Spleen (tissue), 11 donors: ENCODE data around the gene ADPRM. TPM values are rescaled to one million over a fixed set of nuclear protein-coding genes. Genes with fewer than 3 reads are reported as not detected.
"Not testable (repeated sequence)": the region's sequence is repeated elsewhere in the genome, so short reads cannot be mapped to it uniquely, and the experiment has no call there.

Experiments used
- DNase-seq: peaks from one replicate; pipeline ENCODE4 v3.0.0-alpha.2; 2020
- H3K27ac ChIP-seq, 8 donors: fragments of 200-600 bp; sonication (generic) in 7 of 8; 1 replicate in 4 of 8; 2 replicates in 4 of 8; pipeline versions ENCODE4 v1.5.0 to v1.8.0; 2016 to 2021; ENCODE audit warnings: inconsistent platforms in 4 of 8, mild to moderate bottlenecking in 4 of 8, moderate library complexity in 1 of 8
- H3K27me3 ChIP-seq, 7 donors: fragments of 200-600 bp; sonication (generic) in 6 of 7; replicated peaks in 1 of 7; 1 replicate in 4 of 7; 2 replicates in 3 of 7; pipeline versions ENCODE4 v1.5.0 to v1.8.0; 2016 to 2021; ENCODE audit warnings: inconsistent platforms in 3 of 7, mild to moderate bottlenecking in 1 of 7
- H3K36me3 ChIP-seq, 6 donors: fragments of 200-600 bp; sonication (generic) in 5 of 6; 1 replicate in 4 of 6; 2 replicates in 2 of 6; pipeline versions ENCODE4 v1.5.0 to v1.8.0; 2016 to 2021; ENCODE audit warnings: inconsistent platforms in 2 of 6
- H3K4me1 ChIP-seq, 6 donors: fragments of 200-600 bp; sonication (generic) in 5 of 6; 1 replicate in 3 of 6; 2 replicates in 3 of 6; pipeline versions ENCODE4 v1.5.0 to v1.8.0; 2016 to 2021; ENCODE audit warnings: inconsistent platforms in 3 of 6
- H3K4me3 ChIP-seq, 8 donors: fragments of 200-600 bp; sonication (generic) in 7 of 8; 1 replicate in 4 of 8; 2 replicates in 4 of 8; pipeline versions ENCODE4 v1.5.0 to v1.8.0; 2016 to 2021; ENCODE audit warnings: inconsistent platforms in 4 of 8, mild to moderate bottlenecking in 4 of 8, moderate library complexity in 2 of 8
- H3K9me3 ChIP-seq, 8 donors: fragments of 200-600 bp; sonication (generic) in 7 of 8; 1 replicate in 4 of 8; 2 replicates in 4 of 8; pipeline versions ENCODE4 v1.5.0 to v1.8.0; 2016 to 2021; ENCODE audit warnings: inconsistent platforms in 4 of 8
- POLR2A ChIP-seq, 3 donors: fragments of 450-650 bp; IDR thresholded peaks; one replicate each; pipeline ENCODE4 v1.5.1; 2017; ENCODE audit warnings: antibody characterized with exemption in 3 of 3, mild to moderate bottlenecking in 1 of 3
- POLR2AphosphoS5 ChIP-seq, 3 donors: sonication (generic); formaldehyde crosslinking; IDR thresholded peaks; one replicate each; pipeline ENCODE4 v1.5.1; 2017; ENCODE audit warnings: antibody characterized with exemption in 3 of 3
- WGBS, 5 donors: extraction: QIAGEN DNeasy Blood & Tissue Kit in 3 of 5; methylation state at CpG; one replicate each; pipeline versions ENCODE4 v1.1.5 to v1.1.7; 2013 to 2018; 5-methylcytosine and 5-hydroxymethylcytosine counted together
- intact Hi-C: fragments of 100-400 bp; cut with DNase I; formaldehyde crosslinking; loops from one replicate; pipeline ENCODE4 v1.15.0; 2023; ENCODE audit warnings: low total_unique reads
- polyA plus RNA-seq, 3 donors: library from polyadenylated mRNA; stranded (reverse); fragments of 200-250 nt; gene quantifications; one replicate each; pipeline ENCODE4 v1.2.1, GENCODE V29; 2013
- total RNA-seq, 7 donors: library from RNA; depleted of rRNA in 3 of 7; stranded (reverse); fragments of >200 nt in 3 of 7; fragmentation: NEBNext Ultra II Directional in 4 of 7; extraction: Animal tissue kit (Norgen Biotek cat#: 25700) in 4 of 7; gene quantifications; one replicate each; pipeline versions ENCODE4 v1.1.0 to v1.2.1, GENCODE V29; 2016 to 2021
- TF ChIP-seq, protein P1 (sequence below), 11 experiments: fragments of 200-600 bp in 7 of 11; fragments of 450-650 bp in 4 of 11; sonication (generic) in 4 of 11; IDR thresholded peaks in 8 of 11; conservative IDR thresholded peaks in 3 of 11; 1 replicate in 7 of 11; 2 replicates in 4 of 11; pipeline versions ENCODE4 v1.4.0 to v1.8.0; 2016 to 2021; ENCODE audit warnings: antibody characterized with exemption in 11 of 11, inconsistent platforms in 4 of 11, mild to moderate bottlenecking in 1 of 11
- donor health status: healthy with polysubstance abuse.
- donor health status: DM: no; HTN: no; CAD: no; lungs with moderate emphysema.
- donor health status: DM: no; HTN: no; CAD: no.
- donor health status: Bipolar disorder and iron deficiency.
- donor health status: healthy.
- donor health status: DM: no; HTN: no; CAD: no.
- donor health status: DM: yes; HTN: yes; CAD: no.

Gene ADPRM
- total and polyA plus RNA-seq, 10 donors, result 11.5 to 36.0 (median 15.8) TPM

DNA sequence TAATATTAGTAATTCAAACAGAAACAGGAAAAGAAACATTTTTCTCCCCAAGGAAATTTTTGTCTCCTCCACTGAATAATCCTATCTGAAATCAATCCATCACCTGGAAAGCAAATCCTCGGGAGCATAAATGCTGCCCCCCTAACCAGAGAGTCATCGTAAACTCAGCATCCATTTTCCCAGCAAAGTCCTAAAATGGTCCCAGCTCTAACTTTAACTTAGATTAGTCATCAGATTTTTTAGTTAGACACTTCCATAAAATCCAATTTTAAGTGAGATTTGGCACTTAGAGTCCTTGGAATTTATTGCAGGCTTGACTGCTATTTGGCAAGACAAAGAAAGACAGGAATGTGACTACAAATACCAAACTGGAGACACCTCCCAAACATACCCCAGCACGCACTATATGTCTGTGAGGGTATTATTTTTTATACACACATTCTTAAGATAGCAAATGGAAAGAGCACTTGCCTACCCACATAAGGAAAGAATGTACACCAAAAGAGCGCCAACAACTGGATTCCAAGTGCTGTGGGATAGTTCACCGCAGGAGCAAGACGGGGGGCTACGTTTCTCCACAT, 15.4 kb upstream of the ADPRM start:
- H3K9me3 ChIP-seq, result no peaks in the 10 kb centered on the region
- H3K4me1 ChIP-seq, result no peaks in the 10 kb centered on the region
- no peak overlapping the region for H3K27ac ChIP-seq
- H3K4me3 ChIP-seq, result no peak overlapping the region
- no peaks in the 10 kb centered on the region for H3K27me3 ChIP-seq
- 80 to 93% (median 87%) methylated on average over 7 of the region's 7 CpGs for WGBS, 5 donors
- peaks cover 0 to 100% (median 73%) of the 10 kb centered on the region in 6 donors for H3K36me3 ChIP-seq
- no peak for DNase-seq
- TF ChIP-seq, protein P1, sequence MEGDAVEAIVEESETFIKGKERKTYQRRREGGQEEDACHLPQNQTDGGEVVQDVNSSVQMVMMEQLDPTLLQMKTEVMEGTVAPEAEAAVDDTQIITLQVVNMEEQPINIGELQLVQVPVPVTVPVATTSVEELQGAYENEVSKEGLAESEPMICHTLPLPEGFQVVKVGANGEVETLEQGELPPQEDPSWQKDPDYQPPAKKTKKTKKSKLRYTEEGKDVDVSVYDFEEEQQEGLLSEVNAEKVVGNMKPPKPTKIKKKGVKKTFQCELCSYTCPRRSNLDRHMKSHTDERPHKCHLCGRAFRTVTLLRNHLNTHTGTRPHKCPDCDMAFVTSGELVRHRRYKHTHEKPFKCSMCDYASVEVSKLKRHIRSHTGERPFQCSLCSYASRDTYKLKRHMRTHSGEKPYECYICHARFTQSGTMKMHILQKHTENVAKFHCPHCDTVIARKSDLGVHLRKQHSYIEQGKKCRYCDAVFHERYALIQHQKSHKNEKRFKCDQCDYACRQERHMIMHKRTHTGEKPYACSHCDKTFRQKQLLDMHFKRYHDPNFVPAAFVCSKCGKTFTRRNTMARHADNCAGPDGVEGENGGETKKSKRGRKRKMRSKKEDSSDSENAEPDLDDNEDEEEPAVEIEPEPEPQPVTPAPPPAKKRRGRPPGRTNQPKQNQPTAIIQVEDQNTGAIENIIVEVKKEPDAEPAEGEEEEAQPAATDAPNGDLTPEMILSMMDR (IDR thresholded peaks at IDR 0.05 in 8 of 11, conservative IDR thresholded peaks at IDR 0.05 in 3 of 11), result no peak
- no peak for TF ChIP-seq POLR2A (IDR thresholded peaks at IDR 0.05)
- no peak for TF ChIP-seq POLR2AphosphoS5 (IDR thresholded peaks at IDR 0.05)
- intact Hi-C loops, result no loop called here

DNA sequence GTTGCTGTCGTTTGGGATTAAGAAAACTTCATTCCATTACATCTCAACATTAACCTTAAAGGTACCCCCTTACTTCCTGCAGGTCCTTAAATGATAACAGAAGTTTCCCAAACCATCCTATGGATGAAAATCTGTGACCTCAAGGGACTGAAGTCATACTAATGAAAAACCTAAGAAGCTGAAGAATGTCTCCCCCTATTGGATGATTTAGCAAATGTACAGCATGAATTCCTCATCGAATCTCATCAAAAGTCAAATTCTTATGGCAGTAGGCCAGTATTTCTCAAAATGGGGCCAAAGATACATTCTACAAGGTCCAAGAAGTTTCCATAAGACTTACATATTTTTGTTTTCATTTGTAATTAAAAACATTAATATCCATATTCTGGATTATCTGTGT, 13.5 kb upstream of the ADPRM start:
- no peak for DNase-seq
- intact Hi-C loops, result no loop called here
- no peaks in the 10 kb centered on the region for H3K9me3 ChIP-seq
- TF ChIP-seq, protein P1 (IDR thresholded peaks at IDR 0.05 in 8 of 11, conservative IDR thresholded peaks at IDR 0.05 in 3 of 11), result peak in 6 of 11 experiments; percentile 15 to 54 (median 36)
- TF ChIP-seq POLR2AphosphoS5 (IDR thresholded peaks at IDR 0.05), result no peak
- peaks cover 0 to 98% (median 58%) of the 10 kb centered on the region in 6 donors for H3K36me3 ChIP-seq
- H3K27me3 ChIP-seq, result no peaks in the 10 kb centered on the region
- H3K4me1 ChIP-seq, result peaks cover 0 to 6% (median 0%) of the 10 kb centered on the region in 6 donors
- no peak overlapping the region for H3K4me3 ChIP-seq
- H3K27ac ChIP-seq, result no peak overlapping the region
- 52 to 83% (median 58%) methylated on average over 2 of the region's 2 CpGs for WGBS, 5 donors

DNA sequence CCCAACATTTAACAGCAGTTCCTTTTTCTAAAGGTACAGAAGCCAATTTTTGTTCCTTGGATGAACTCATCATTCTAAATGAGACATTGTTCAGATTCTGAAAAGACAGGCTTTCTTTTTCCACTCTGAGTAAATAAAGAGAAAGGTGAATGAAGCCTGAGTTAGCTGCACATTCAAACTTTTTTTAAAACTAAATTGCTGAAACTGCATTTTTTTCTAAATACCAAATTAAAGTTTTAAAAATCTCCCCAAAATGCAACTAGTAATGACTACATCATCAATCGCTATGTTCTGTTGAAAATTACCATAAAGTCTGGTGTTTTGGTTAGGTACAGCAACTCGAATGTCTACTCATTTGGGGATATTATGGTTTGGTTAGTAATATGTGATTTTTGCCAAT, 9.9 kb upstream of the ADPRM start:
- no peak overlapping the region for H3K4me3 ChIP-seq
- no peaks in the 10 kb centered on the region for H3K9me3 ChIP-seq
- no peaks in the 10 kb centered on the region for H3K27me3 ChIP-seq
- H3K4me1 ChIP-seq, result peaks cover 0 to 24% (median 0%) of the 10 kb centered on the region in 6 donors
- 80 to 88% (median 87%) methylated on average over 2 of the region's 2 CpGs for WGBS, 5 donors
- TF ChIP-seq, protein P1 (IDR thresholded peaks at IDR 0.05 in 8 of 11, conservative IDR thresholded peaks at IDR 0.05 in 3 of 11), result no peak
- TF ChIP-seq POLR2AphosphoS5 (IDR thresholded peaks at IDR 0.05) (no peak), POLR2A (IDR thresholded peaks at IDR 0.05) (no peak)
- H3K36me3 ChIP-seq, result peaks cover 0 to 97% (median 62%) of the 10 kb centered on the region in 6 donors
- DNase-seq, result no peak
- intact Hi-C loops, result no loop called here
- no peak overlapping the region for H3K27ac ChIP-seq

DNA sequence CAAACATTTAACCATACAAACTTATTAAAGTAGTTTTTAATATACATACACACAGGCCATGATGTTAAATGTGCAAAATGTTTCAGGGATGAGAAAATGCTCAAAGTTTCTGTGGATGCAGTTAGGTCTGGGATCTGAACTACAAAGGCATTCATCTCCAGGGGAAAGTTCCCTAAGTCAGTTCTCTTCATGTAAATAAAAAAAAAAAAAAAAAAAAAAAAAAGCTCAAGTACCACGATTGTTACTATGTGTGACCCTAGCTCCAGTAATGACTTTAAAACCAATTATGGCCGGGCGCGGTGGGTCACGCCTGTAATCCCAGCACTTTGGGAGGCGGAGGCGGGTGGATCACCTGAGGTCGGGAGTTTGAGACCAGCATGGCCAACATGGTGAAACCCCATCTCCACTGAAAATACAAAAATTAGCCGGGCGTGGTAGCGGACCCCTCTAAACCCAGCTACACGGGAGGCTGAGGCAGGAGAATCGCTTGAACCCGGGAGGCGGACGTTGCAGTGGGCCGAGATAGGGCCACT, 1.5 kb upstream of the ADPRM start:
- H3K27ac ChIP-seq, result peak overlapping the region in 1 of 8 donors; percentile 96
- DNase-seq, H3K9me3 ChIP-seq, H3K27me3 ChIP-seq, intact Hi-C loops: not testable (repeated sequence)
- peaks cover 0 to 48% (median 42%) of the 10 kb centered on the region in 6 donors for H3K36me3 ChIP-seq
- peaks cover 20 to 75% (median 48%) of the 10 kb centered on the region in 6 donors for H3K4me1 ChIP-seq
- peak overlapping the region in 6 of 8 donors; percentile 91 to 95 (median 94) for H3K4me3 ChIP-seq
- 88 to 93% (median 90%) methylated on average over 17 of the region's 17 CpGs for WGBS, 5 donors
